Thyroid gland (tissue), 4 donors: Measurements from ENCODE around the gene SMAD3. TPM values are rescaled to one million over a fixed set of nuclear protein-coding genes. Genes with fewer than 3 reads are reported as not detected.
A peak's percentile ranks its signal among the peaks of the same experiment; 100 is the strongest.

Source experiments
- DNase-seq, 2 donors: peaks; one replicate each; pipeline ENCODE4 v3.0.0-alpha.2; 2019
- H3K27ac ChIP-seq, 3 donors: fragments of 200-600 bp; sonication (generic); 1 replicate in 2 of 3; 2 replicates in 1 of 3; pipeline ENCODE4 v1.5.1; 2016 to 2019; ENCODE audit warnings: mild to moderate bottlenecking in 1 of 3, moderate library complexity in 1 of 3
- H3K27me3 ChIP-seq: fragments of 200-600 bp; sonication (generic); one replicate; pipeline ENCODE4 v1.5.1; 2019
- H3K36me3 ChIP-seq, 2 donors: fragments of 200-600 bp; sonication (generic); one replicate each; pipeline ENCODE4 v1.5.1; 2016 to 2019
- H3K4me1 ChIP-seq, 2 donors: fragments of 200-600 bp; sonication (generic); one replicate each; pipeline ENCODE4 v1.5.1; 2017 to 2019
- H3K4me3 ChIP-seq, 3 donors: fragments of 200-600 bp; sonication (generic); replicated peaks in 1 of 3; 1 replicate in 2 of 3; 2 replicates in 1 of 3; pipeline ENCODE4 v1.5.1; 2016; ENCODE audit warnings: mild to moderate bottlenecking in 1 of 3
- H3K9me3 ChIP-seq: fragments of 200-600 bp; sonication (generic); one replicate; pipeline ENCODE4 v1.5.1; 2017
- POLR2A ChIP-seq, 2 donors: fragments of 450-650 bp; IDR thresholded peaks; one replicate each; pipeline ENCODE4 v1.6.1; 2017; ENCODE audit warnings: antibody characterized with exemption in 2 of 2, mild to moderate bottlenecking in 2 of 2, moderate library complexity in 1 of 2
- WGBS, 2 donors: methylation state at CpG; one replicate each; pipeline ENCODE4 v1.1.5; 2017; 5-methylcytosine and 5-hydroxymethylcytosine counted together
- intact Hi-C: fragments of 100-400 bp; cut with DNase I; formaldehyde crosslinking; loops from one replicate; pipeline ENCODE4 v1.15.1; 2023
- total RNA-seq, 4 donors: library from RNA; depleted of rRNA; stranded (reverse); fragments of >200 nt; gene quantifications; one replicate each; pipeline ENCODE4 v1.2.3, GENCODE V29; 2016
- TF ChIP-seq, protein P1 (sequence below), 6 experiments: fragments of 200-600 bp in 3 of 6; fragments of 450-650 bp in 3 of 6; sonication (generic) in 3 of 6; IDR thresholded peaks; one replicate each; pipeline ENCODE4 v1.5.1; 2016 to 2019; ENCODE audit warnings: antibody characterized with exemption in 6 of 6, mild to moderate bottlenecking in 2 of 6, inconsistent platforms in 1 of 6, moderate library complexity in 1 of 6

Gene SMAD3
- total RNA-seq, 4 donors from 2014 or later = 33.6 to 66.5 (median 47.3) TPM

DNA sequence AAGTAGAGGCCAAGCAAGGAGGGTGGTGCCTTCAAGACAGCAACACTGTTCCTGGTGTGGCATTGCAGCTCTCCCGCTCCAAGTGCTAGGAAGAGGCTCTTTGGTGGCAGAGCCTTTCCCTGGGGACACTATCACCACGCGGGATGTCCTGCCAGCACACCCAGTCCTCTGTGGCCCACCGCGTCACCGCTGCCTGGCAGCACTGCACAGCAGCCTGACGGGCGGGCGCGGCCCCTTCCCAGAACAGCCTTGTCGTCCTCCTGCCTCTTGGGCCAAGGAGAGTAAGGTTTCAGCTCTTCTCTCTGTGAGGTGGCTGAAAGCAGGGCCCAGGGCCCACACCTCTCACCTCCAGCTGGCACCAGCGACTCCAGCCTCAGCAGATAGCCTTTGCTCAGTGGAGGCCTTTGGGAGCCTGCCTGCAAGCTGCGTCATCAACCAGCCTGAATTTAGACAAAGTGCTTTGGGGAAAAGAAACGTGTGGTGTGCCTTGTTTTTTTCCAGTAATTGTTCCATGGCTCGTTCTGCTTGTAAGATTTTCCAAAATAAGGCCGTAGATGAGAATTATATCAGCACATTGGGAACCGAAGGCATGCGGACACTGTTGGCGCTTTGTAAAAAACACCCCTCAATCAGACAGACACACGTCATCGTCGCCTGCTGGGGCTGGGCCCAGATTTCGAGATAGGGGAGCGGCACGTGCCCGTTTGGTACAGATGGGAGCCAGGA is 124.1 kb downstream of the SMAD3 start:
- Histone ChIP-seq H3K4me3 (no peak overlapping the region), H3K27me3 (no peaks in the 10 kb centered on the region), H3K27ac (peak overlapping the region; percentile 59 to 71 (median 62)), H3K4me1 (peaks cover 33 to 45% of the 10 kb centered on the region in 2 donors), H3K36me3 (peaks cover 29 to 33% of the 10 kb centered on the region in 2 donors), H3K9me3 (no peaks in the 10 kb centered on the region)
- 85 to 87% methylated on average over 20 to 26 of the region's 26 CpGs for WGBS, 2 donors
- peak in 1 of 2 donors; percentile 31 for DNase-seq
- TF ChIP-seq, protein P1, sequence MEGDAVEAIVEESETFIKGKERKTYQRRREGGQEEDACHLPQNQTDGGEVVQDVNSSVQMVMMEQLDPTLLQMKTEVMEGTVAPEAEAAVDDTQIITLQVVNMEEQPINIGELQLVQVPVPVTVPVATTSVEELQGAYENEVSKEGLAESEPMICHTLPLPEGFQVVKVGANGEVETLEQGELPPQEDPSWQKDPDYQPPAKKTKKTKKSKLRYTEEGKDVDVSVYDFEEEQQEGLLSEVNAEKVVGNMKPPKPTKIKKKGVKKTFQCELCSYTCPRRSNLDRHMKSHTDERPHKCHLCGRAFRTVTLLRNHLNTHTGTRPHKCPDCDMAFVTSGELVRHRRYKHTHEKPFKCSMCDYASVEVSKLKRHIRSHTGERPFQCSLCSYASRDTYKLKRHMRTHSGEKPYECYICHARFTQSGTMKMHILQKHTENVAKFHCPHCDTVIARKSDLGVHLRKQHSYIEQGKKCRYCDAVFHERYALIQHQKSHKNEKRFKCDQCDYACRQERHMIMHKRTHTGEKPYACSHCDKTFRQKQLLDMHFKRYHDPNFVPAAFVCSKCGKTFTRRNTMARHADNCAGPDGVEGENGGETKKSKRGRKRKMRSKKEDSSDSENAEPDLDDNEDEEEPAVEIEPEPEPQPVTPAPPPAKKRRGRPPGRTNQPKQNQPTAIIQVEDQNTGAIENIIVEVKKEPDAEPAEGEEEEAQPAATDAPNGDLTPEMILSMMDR (IDR thresholded peaks at IDR 0.05) = no peak
- no peak for TF ChIP-seq POLR2A (IDR thresholded peaks at IDR 0.05)
- intact Hi-C loops = no loop called here

DNA sequence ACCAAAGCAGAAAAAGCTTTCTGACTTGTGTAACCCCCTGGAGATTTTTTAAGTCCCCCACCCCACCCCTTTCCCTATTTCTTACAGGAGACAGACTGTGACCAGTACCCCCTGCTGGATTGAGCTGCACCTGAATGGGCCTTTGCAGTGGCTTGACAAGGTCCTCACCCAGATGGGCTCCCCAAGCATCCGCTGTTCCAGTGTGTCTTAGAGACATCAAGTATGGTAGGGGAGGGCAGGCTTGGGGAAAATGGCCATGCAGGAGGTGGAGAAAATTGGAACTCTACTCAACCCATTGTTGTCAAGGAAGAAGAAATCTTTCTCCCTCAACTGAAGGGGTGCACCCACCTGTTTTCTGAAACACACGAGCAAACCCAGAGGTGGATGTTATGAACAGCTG is 124.9 kb downstream of the SMAD3 start:
- WGBS, 2 donors = 92 to 100% methylated on average over 2 of the region's 2 CpGs
- intact Hi-C loops = no loop called here
- no peak for TF ChIP-seq POLR2A (IDR thresholded peaks at IDR 0.05)
- TF ChIP-seq, protein P1 (IDR thresholded peaks at IDR 0.05) = no peak
- Histone ChIP-seq H3K27ac (peak overlapping the region; percentile 59 to 71 (median 62)), H3K4me1 (peaks cover 37 to 48% of the 10 kb centered on the region in 2 donors), H3K36me3 (peaks cover 28 to 29% of the 10 kb centered on the region in 2 donors), H3K9me3 (no peaks in the 10 kb centered on the region), H3K4me3 (no peak overlapping the region), H3K27me3 (no peaks in the 10 kb centered on the region)
- DNase-seq = no peak

DNA sequence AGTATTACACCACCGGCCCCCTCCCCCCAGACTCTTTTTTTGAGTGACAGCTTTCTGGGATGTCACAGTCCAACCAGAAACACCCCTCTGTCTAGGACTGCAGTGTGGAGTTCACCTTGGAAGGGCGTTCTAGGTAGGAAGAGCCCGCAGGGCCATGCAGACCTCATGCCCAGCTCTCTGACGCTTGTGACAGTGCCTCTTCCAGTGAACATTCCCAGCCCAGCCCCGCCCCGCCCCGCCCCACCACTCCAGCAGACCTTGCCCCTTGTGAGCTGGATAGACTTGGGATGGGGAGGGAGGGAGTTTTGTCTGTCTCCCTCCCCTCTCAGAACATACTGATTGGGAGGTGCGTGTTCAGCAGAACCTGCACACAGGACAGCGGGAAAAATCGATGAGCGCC is 125.4 kb downstream of the SMAD3 start:
- WGBS, 2 donors = 92 to 97% methylated on average over 11 of the region's 11 CpGs
- no peak for TF ChIP-seq POLR2A (IDR thresholded peaks at IDR 0.05)
- no peak overlapping the region for H3K4me3 ChIP-seq
- peaks cover 34 to 47% of the 10 kb centered on the region in 2 donors for H3K4me1 ChIP-seq
- intact Hi-C loops = no loop called here
- H3K9me3 ChIP-seq = no peaks in the 10 kb centered on the region
- no peaks in the 10 kb centered on the region for H3K27me3 ChIP-seq
- peaks cover 28 to 29% of the 10 kb centered on the region in 2 donors for H3K36me3 ChIP-seq
- peak overlapping the region in 2 of 3 donors; percentile 59 to 71 for H3K27ac ChIP-seq
- no peak for DNase-seq

DNA sequence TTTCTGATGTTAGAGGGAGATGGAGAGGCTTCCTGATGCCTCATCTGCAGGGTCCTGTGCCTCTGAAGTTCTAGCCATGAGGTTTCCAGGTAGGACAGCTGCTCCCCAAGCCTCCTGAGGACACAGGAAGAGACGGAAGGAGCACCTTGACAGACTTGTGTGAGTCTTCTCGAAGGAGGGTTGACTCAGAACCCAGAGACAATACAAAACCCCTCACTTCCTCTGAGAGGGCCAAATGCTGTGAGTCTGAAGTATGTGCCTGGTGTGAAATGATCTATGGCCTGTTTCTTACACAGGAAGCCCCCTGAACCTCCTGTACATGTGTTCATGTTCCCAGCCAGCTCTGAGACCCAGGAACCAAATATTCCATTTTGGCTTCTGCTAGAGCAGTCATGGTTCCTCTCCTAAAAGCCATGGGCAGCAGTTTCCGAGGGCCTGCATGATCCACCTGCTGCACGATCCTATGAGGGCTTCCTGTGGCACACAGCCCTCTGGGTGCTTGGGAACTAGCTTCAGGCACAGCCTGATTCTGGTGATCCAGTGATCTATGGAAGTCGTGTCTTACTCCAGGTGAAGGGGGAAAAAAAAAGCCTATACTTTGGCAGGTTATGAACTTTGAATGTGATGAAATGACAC is 126.9 kb downstream of the SMAD3 start:
- peaks cover 24 to 25% of the 10 kb centered on the region in 2 donors for H3K36me3 ChIP-seq
- H3K27ac ChIP-seq = peak overlapping the region; percentile 58 to 80 (median 71)
- 87 to 88% methylated on average over 5 of the region's 5 CpGs for WGBS, 2 donors
- H3K27me3 ChIP-seq = no peaks in the 10 kb centered on the region
- H3K4me3 ChIP-seq = no peak overlapping the region
- TF ChIP-seq POLR2A (IDR thresholded peaks at IDR 0.05) = no peak
- TF ChIP-seq, protein P1 (IDR thresholded peaks at IDR 0.05) = no peak
- H3K9me3 ChIP-seq = no peaks in the 10 kb centered on the region
- no peak for DNase-seq
- H3K4me1 ChIP-seq = peaks cover 25 to 35% of the 10 kb centered on the region in 2 donors
- intact Hi-C loops = no loop called here

DNA sequence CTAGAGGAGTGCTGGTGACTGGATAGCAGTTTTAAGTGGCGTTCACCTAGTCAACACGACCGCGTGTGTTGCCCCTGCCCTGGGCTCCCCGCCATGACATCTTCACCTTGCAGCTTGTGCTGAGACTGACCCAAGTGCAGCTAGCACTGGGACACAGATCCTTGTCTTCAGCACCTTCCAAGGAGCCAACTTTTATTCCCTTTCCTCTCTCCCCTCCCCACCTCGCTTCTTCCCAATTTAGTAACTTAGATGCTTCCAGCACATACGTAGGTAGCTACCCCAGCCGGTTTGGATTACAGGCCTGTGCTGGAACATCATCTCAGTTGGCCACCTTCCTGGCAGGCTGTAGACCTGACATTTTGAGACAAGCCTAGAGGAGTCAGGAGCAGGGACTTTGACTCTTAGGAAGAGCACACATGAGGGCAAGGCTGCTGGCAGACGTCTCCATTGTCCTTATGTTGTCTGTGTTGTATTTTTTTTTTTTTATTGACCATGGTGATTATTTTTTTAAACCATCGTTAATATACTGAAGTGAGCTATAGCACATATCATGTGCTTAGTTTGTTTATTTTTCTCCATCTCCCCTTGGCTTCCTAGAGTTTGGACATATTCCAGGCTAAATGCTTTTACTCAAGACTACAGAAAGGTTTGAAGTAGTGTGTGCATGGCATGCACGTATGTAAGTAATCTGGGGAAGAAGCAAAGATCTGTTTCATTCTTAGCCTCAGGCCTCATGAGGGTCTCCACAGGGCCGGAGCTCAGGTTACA is 128.0 kb downstream of the SMAD3 start:
- Histone ChIP-seq H3K27me3 (no peaks in the 10 kb centered on the region), H3K4me3 (no peak overlapping the region), H3K27ac (peak overlapping the region; percentile 58 to 80 (median 71)), H3K9me3 (no peaks in the 10 kb centered on the region), H3K4me1 (peaks cover 25 to 37% of the 10 kb centered on the region in 2 donors), H3K36me3 (peaks cover 18 to 20% of the 10 kb centered on the region in 2 donors)
- intact Hi-C loops = no loop called here
- DNase-seq = no peak
- 63% methylated on average over 12 of the region's 12 CpGs for WGBS, 2 donors
- TF ChIP-seq, protein P1 (IDR thresholded peaks at IDR 0.05) = no peak
- no peak for TF ChIP-seq POLR2A (IDR thresholded peaks at IDR 0.05)
